ENCODE data around the gene NDUFA13. TPM values are rescaled to one million over a fixed set of nuclear protein-coding genes. Genes with fewer than 3 reads are reported as not detected.

The NDUFA13 gene
- total RNA-seq, 1 experiment from 2014 or later: 157 TPM

GRCh38 chr19:19527371-19527656 lies 11.3 kb downstream of the NDUFA13 start:
- no peak for DNase-seq (ENCODE audit: low read depth, low spot score)
- in situ Hi-C loops (cut with HindIII; ENCODE audit: low pct_unique_long_range_greater_than_20kb, low sequenced_read_pairs): no loop called here

GRCh38 chr19:19527674-19528625 lies 11.9 kb downstream of the NDUFA13 start:
- in situ Hi-C loops (cut with HindIII; ENCODE audit: low pct_unique_long_range_greater_than_20kb, low sequenced_read_pairs): no loop called here
- no peak for DNase-seq (ENCODE audit: low read depth, low spot score)

- in situ Hi-C loops (cut with HindIII; ENCODE audit: low pct_unique_long_range_greater_than_20kb, low sequenced_read_pairs): no loop called here
- DNase-seq (ENCODE audit: low read depth, low spot score): no peak
These were observed 12.9 kb downstream of the NDUFA13 start, which contains the start of gene YJEFN3 for GRCh38 chr19:19528721-19529490. TSS of gene YJEFN3 (plus strand) at chr19:19528911. CDS start at chr19:19528933, 22 bp downstream.

GRCh38 chr19:19529783-19530422 lies 13.9 kb downstream of the NDUFA13 start:
- in situ Hi-C loops (cut with HindIII; ENCODE audit: low pct_unique_long_range_greater_than_20kb, low sequenced_read_pairs): no loop called here
- DNase-seq (ENCODE audit: low read depth, low spot score): no peak

- DNase-seq (ENCODE audit: low read depth, low spot score): no peak
- in situ Hi-C loops (cut with HindIII; ENCODE audit: low pct_unique_long_range_greater_than_20kb, low sequenced_read_pairs): no loop called here
These were observed 14.4 kb downstream of the NDUFA13 start for GRCh38 chr19:19530423-19530804.

- no peak for DNase-seq (ENCODE audit: low read depth, low spot score)
- in situ Hi-C loops (cut with HindIII; ENCODE audit: low pct_unique_long_range_greater_than_20kb, low sequenced_read_pairs): no loop called here
These were observed 14.9 kb downstream of the NDUFA13 start for GRCh38 chr19:19530889-19531288.

- peak; percentile 54 for DNase-seq (ENCODE audit: low read depth, low spot score)
- in situ Hi-C loops (cut with HindIII; ENCODE audit: low pct_unique_long_range_greater_than_20kb, low sequenced_read_pairs): no loop called here
These were observed 16.2 kb downstream of the NDUFA13 start for GRCh38 chr19:19531951-19532805.

GRCh38 chr19:19532806-19533701 lies 17.0 kb downstream of the NDUFA13 start:
- DNase-seq (ENCODE audit: low read depth, low spot score): no peak
- in situ Hi-C loops (cut with HindIII; ENCODE audit: low pct_unique_long_range_greater_than_20kb, low sequenced_read_pairs): no loop called here

- no peak for DNase-seq (ENCODE audit: low read depth, low spot score)
- in situ Hi-C loops (cut with HindIII; ENCODE audit: low pct_unique_long_range_greater_than_20kb, low sequenced_read_pairs): no loop called here
These were observed 17.8 kb downstream of the NDUFA13 start for GRCh38 chr19:19533841-19534240.

GRCh38 chr19:19534556-19535265 lies 18.7 kb downstream of the NDUFA13 start:
- no peak for DNase-seq (ENCODE audit: low read depth, low spot score)
- in situ Hi-C loops (cut with HindIII; ENCODE audit: low pct_unique_long_range_greater_than_20kb, low sequenced_read_pairs): no loop called here

GRCh38 chr19:19535311-19536191 lies 19.5 kb downstream of the NDUFA13 start:
- in situ Hi-C loops (cut with HindIII; ENCODE audit: low pct_unique_long_range_greater_than_20kb, low sequenced_read_pairs): no loop called here
- no peak for DNase-seq (ENCODE audit: low read depth, low spot score)

GRCh38 chr19:19537075-19538048 lies 21.3 kb downstream of the NDUFA13 start:
- in situ Hi-C loops (cut with HindIII; ENCODE audit: low pct_unique_long_range_greater_than_20kb, low sequenced_read_pairs): no loop called here
- DNase-seq (ENCODE audit: low read depth, low spot score): no peak

GRCh38 chr19:19538061-19538784 lies 22.2 kb downstream of the NDUFA13 start, which contains the start of gene CILP2:
TSS of gene CILP2 (plus strand) at chr19:19538265. CDS start at chr19:19538350, 85 bp downstream.
- in situ Hi-C loops (cut with HindIII; ENCODE audit: low pct_unique_long_range_greater_than_20kb, low sequenced_read_pairs): no loop called here
- no peak for DNase-seq (ENCODE audit: low read depth, low spot score)

Measured in SK-MEL-5 (cell line).